Testis (tissue), 2 donors: ENCODE data around the gene MED10.

Experiments
- POLR2A ChIP-seq: fragments of 450-650 bp; IDR thresholded peaks from one replicate; pipeline ENCODE4 v1.6.1; 2017; ENCODE audit warnings: antibody characterized with exemption, mild to moderate bottlenecking, moderate library complexity
- TF ChIP-seq, protein P1 (sequence below), 3 experiments: fragments of 450-650 bp in 2 of 3; fragments of 200-600 bp in 1 of 3; sonication (generic) in 1 of 3; IDR thresholded peaks; one replicate each; pipeline ENCODE4 v1.5.1; 2016 to 2019; ENCODE audit warnings: antibody characterized with exemption in 3 of 3, mild to moderate bottlenecking in 2 of 3, moderate library complexity in 1 of 3

DNA sequence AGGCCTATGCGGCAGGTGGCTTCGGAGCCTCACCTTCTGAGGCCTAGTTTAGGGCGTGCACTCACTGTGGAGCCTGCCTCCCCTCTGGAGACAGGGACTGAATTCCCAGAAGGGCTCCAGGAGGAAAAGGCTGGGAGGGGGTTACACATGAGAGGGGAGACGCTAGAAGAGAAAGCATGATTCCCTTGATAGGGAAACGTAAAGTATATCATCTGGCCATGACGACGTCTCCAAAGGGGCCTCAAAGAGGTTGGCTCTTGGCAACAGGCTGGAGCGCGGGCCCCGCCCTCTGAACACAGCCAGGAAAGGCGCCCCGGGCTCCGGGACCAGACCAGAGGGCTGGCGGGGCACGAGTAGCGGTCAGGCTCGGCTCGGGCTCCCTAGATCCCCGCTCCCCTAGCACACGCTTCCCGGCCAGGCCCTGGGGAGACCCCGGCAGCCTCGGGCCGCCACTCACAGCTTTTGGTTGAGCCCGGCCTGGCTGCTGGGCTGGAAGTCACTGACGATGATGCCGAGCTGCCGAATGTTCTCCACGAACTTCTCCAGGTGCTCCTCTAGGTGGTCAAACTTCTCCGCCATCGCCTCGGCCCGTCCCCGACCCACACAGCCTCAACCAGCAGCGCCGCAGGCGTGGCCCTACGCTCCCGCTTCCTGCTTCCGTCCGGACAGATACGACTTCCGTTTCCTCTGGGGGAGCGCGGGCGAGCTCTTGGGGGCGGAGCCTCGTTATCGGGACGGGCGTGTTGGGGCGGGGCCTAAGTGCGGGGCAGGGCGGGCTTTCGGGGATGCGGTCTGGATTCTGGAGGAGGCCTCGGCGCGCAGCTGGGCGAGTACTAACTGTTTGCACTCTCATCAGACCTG lies at the start of gene MED10:
- TF ChIP-seq, protein P1, sequence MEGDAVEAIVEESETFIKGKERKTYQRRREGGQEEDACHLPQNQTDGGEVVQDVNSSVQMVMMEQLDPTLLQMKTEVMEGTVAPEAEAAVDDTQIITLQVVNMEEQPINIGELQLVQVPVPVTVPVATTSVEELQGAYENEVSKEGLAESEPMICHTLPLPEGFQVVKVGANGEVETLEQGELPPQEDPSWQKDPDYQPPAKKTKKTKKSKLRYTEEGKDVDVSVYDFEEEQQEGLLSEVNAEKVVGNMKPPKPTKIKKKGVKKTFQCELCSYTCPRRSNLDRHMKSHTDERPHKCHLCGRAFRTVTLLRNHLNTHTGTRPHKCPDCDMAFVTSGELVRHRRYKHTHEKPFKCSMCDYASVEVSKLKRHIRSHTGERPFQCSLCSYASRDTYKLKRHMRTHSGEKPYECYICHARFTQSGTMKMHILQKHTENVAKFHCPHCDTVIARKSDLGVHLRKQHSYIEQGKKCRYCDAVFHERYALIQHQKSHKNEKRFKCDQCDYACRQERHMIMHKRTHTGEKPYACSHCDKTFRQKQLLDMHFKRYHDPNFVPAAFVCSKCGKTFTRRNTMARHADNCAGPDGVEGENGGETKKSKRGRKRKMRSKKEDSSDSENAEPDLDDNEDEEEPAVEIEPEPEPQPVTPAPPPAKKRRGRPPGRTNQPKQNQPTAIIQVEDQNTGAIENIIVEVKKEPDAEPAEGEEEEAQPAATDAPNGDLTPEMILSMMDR (IDR thresholded peaks at IDR 0.05): no peak
- TF ChIP-seq POLR2A: no peak
